Measurements from ENCODE around the gene CXCR6. TPM values are rescaled to one million over a fixed set of nuclear protein-coding genes. Genes with fewer than 3 reads are reported as not detected.

CXCR6 gene
- polyA plus RNA-seq, 2 of the 4 experiments (the other 2 are of a cell fraction): not detected

- 61% methylated on average over 4 of the region's 6 CpGs for WGBS (ENCODE audit: missing lambda C conversion rate)
- TF ChIP-seq EP300 (IDR thresholded peaks at IDR 0.05): no peak
- no peak for TF ChIP-seq FOXS1 (CRISPR knock-in tag; IDR thresholded peaks at IDR 0.05)
- TF ChIP-seq KDM1A (IDR thresholded peaks at IDR 0.05; ENCODE audit: low read depth): no peak
- TF ChIP-seq BCL3 (IDR thresholded peaks at IDR 0.05): no peak
- CTCF ChIA-PET: no interaction called here
Measured at GRCh38 chr3:45912435-45912834, 30.8 kb upstream of the CXCR6 start.

GRCh38 chr3:45914362-45915058 is 28.8 kb upstream of the CXCR6 start:
- no peak for ATAC-seq
- POLR2A ChIA-PET: no interaction called here
- CTCF ChIA-PET: interaction anchor here (1.1 kb wide), 1 partner anchor 24 kb away, joined by 4 read pairs; no protein-coding TSS in a partner anchor

More at GRCh38 chr3:45912435-45912834, 30.8 kb upstream of the CXCR6 start:
- ATAC-seq (no peak), FAIRE-seq (no peak), DNase-seq (ENCODE audit: low read depth in 1 of 2, low spot score in 1 of 2) (no peak)
- Histone ChIP-seq H3K4me1 (no peaks in the 10 kb centered on the region; the same call in 2 of the 3 replicates), H3K4me3 (no peak overlapping the region), H3K4me2 (no peak overlapping the region), H3K9me3 (no peaks in the 10 kb centered on the region), H3K27ac (no peak overlapping the region)
- POLR2A ChIA-PET: no interaction called here

GRCh38 chr3:45915059-45915439 is 28.2 kb upstream of the CXCR6 start:
- DNase-seq (ENCODE audit: low read depth in 1 of 2, low spot score in 1 of 2) (no peak), FAIRE-seq (no peak), ATAC-seq (no peak)
- Histone ChIP-seq H3K4me1 (no peaks in the 10 kb centered on the region; the same call in 2 of the 3 replicates), H3K9me3 (no peaks in the 10 kb centered on the region), H3K4me3 (no peak overlapping the region), H3K27ac (no peak overlapping the region), H3K4me2 (no peak overlapping the region)
- ChIA-PET CTCF (interaction anchor here (1.1 kb wide), 1 partner anchor 24 kb away, joined by 4 read pairs; no protein-coding TSS in a partner anchor), POLR2A (no interaction called here)
- TF ChIP-seq ELK1 (IDR thresholded peaks at IDR 0.05; ENCODE audit: low read depth, low read length) (no peak), TP53 (CRISPR knock-in tag; IDR thresholded peaks at IDR 0.05) (no peak), MAX (IDR thresholded peaks at IDR 0.05) (no peak), POLR2A (IDR thresholded peaks at IDR 0.05; ENCODE audit: low read length) (no peak), NR3C1 (IDR thresholded peaks at IDR 0.05) (no peak), JUN (IDR thresholded peaks at IDR 0.05) (no peak), EHF (CRISPR knock-in tag; IDR thresholded peaks at IDR 0.05) (no peak), SMC3 (IDR thresholded peaks at IDR 0.05) (no peak), MAZ (IDR thresholded peaks at IDR 0.05; ENCODE audit: borderline replicate concordance, low read depth, low read length) (no peak), HEYL (CRISPR knock-in tag; IDR thresholded peaks at IDR 0.05) (no peak), EHMT2 (IDR thresholded peaks at IDR 0.05; ENCODE audit: low read depth) (no peak), CBX2 (IDR thresholded peaks at IDR 0.05; ENCODE audit: borderline replicate concordance, low read depth) (no peak)
- 96% methylated on average over 8 of the region's 9 CpGs for WGBS (ENCODE audit: missing lambda C conversion rate)

More at GRCh38 chr3:45914362-45915058, 28.8 kb upstream of the CXCR6 start:
- H3K27ac ChIP-seq: no peak overlapping the region
- FAIRE-seq: no peak
- no peaks in the 10 kb centered on the region for H3K9me3 ChIP-seq
- TF ChIP-seq ZC3H11A (IDR thresholded peaks at IDR 0.05) (no peak), TP53 (CRISPR knock-in tag; IDR thresholded peaks at IDR 0.05) (no peak), POLR2AphosphoS2 (conservative IDR thresholded peaks at IDR 0.05; ENCODE audit: low read length) (no peak)
- no peak overlapping the region for H3K4me2 ChIP-seq
- no peak overlapping the region for H3K4me3 ChIP-seq
- DNase-seq (ENCODE audit: low read depth in 1 of 2, low spot score in 1 of 2): no peak
- H3K4me1 ChIP-seq: no peaks in the 10 kb centered on the region; the same call in 2 of the 3 replicates
- 91% methylated on average over 3 of the region's 7 CpGs for WGBS (ENCODE audit: missing lambda C conversion rate)
